OCI-LY7 (cell line): Measurements from ENCODE around the gene GBE1. TPM values are rescaled to one million over a fixed set of nuclear protein-coding genes. Genes with fewer than 3 reads are reported as not detected.

Experiments used
- BruUV-seq: library from RNA; stranded (reverse); fragments of 400-500 nt; replicated peaks from 2 replicates; lab custom pipeline; 2021; lab: Mats Ljungman, UMichigan
- CTCF ChIA-PET: fragments of 300-600 bp; sonication (Branson Sonifier 250); formaldehyde crosslinking; loops from one replicate; lab custom pipeline; 2022; ENCODE audit warnings: antibody characterized with exemption; ENCODE audit not compliant: unreplicated experiment; lab: Charles Lee
- POLR2A ChIA-PET: fragments of 300-600 bp; sonication (Branson Sonifier 250); formaldehyde crosslinking; loops from one replicate; lab custom pipeline; 2022; ENCODE audit warnings: antibody characterized with exemption; lab: Charles Lee
- DNase-seq: peaks from one replicate; pipeline ENCODE4 v3.0.0-alpha.2; 2015; ENCODE audit warnings: low spot score
- H2AFZ ChIP-seq: fragments of 200-600 bp; sonication (generic), shearing (Covaris generic); 2 replicates; pipeline ENCODE4 v1.6.1; 2014; ENCODE audit warnings: mild to moderate bottlenecking, antibody characterized with exemption, low read length, moderate library complexity
- H3K27ac ChIP-seq: fragments of 200-600 bp; sonication (generic); 2 replicates; pipeline ENCODE4 v1.5.1; 2014; ENCODE audit warnings: mixed run types, low read depth, mild to moderate bottlenecking, moderate library complexity, low read length, inconsistent platforms; ENCODE audit not compliant: poor library complexity, severe bottlenecking
- H3K36me3 ChIP-seq: fragments of 200-600 bp; sonication (generic); 2 replicates; pipeline ENCODE4 v1.6.1; 2014; ENCODE audit warnings: mild to moderate bottlenecking, antibody characterized with exemption, low read length, moderate library complexity, mixed read lengths; ENCODE audit not compliant: insufficient read depth
- H3K4me1 ChIP-seq: fragments of 200-600 bp; sonication (generic); 2 replicates; pipeline ENCODE4 v1.5.1; 2014; ENCODE audit warnings: mild to moderate bottlenecking, low read length; ENCODE audit not compliant: insufficient read depth, poor library complexity, severe bottlenecking
- H3K4me2 ChIP-seq: fragments of 200-600 bp; sonication (generic); 2 replicates; pipeline ENCODE4 v1.6.1; 2014; ENCODE audit warnings: mild to moderate bottlenecking, low read length
- H3K4me3 ChIP-seq: fragments of 200-600 bp; sonication (generic); 2 replicates; pipeline ENCODE4 v1.5.1; 2014; ENCODE audit warnings: mild to moderate bottlenecking, low read depth, low read length; ENCODE audit not compliant: poor library complexity, severe bottlenecking
- H3K79me2 ChIP-seq: fragments of 200-600 bp; sonication (generic); 2 replicates; pipeline ENCODE4 v1.6.1; 2016; ENCODE audit warnings: low read depth, mild to moderate bottlenecking, low read length, moderate library complexity, mixed read lengths; ENCODE audit not compliant: insufficient read depth
- H3K9me2 ChIP-seq: fragments of 200-600 bp; sonication (generic); 2 replicates; pipeline ENCODE4 v1.6.1; 2016; ENCODE audit warnings: mild to moderate bottlenecking, low read length, mixed read lengths; ENCODE audit not compliant: insufficient read depth
- H3K9me3 ChIP-seq: fragments of 200-600 bp; sonication (generic); 2 replicates; pipeline ENCODE4 v1.6.1; 2014; ENCODE audit warnings: mild to moderate bottlenecking, mixed run types, low read length, mixed read lengths
- H4K20me1 ChIP-seq: fragments of 200-600 bp; sonication (generic); 2 replicates; pipeline ENCODE4 v1.6.1; 2014; ENCODE audit warnings: mild to moderate bottlenecking, antibody characterized with exemption, low read length, moderate library complexity, mixed read lengths; ENCODE audit not compliant: insufficient read depth
- EZH2phosphoT487 ChIP-seq: fragments of 200-600 bp; sonication (generic); IDR thresholded peaks from 2 replicates; pipeline ENCODE4 v1.6.1; 2018; ENCODE audit warnings: low read depth, borderline replicate concordance, mild to moderate bottlenecking, mixed run types, antibody characterized with exemption, low read length, moderate library complexity, mixed read lengths
- intact Hi-C: fragments of 100-400 bp; cut with micrococcal nuclease; formaldehyde crosslinking; loops from one replicate; pipeline ENCODE4 v1.10.0; 2022; ENCODE audit not compliant: unreplicated experiment
- total RNA-seq, 2 experiments: library from RNA; depleted of rRNA in 1 of 2; stranded (reverse); fragments of >200 nt in 1 of 2; shearing (Covaris generic) in 1 of 2; gene quantifications; 2 replicates each; pipeline ENCODE4 v1.2.3, GENCODE V29; 2014 to 2022
- TF ChIP-seq, protein P1 (sequence below): fragments of 200-600 bp; sonication (generic); conservative IDR thresholded peaks from 2 replicates; pipeline ENCODE4 v1.5.1; 2014; ENCODE audit warnings: mild to moderate bottlenecking, antibody characterized with exemption, low read length, moderate library complexity, mixed read lengths

GBE1 gene
- total RNA-seq, 2 experiments from 2014 or later, result 10.7 to 24.4 TPM

DNA sequence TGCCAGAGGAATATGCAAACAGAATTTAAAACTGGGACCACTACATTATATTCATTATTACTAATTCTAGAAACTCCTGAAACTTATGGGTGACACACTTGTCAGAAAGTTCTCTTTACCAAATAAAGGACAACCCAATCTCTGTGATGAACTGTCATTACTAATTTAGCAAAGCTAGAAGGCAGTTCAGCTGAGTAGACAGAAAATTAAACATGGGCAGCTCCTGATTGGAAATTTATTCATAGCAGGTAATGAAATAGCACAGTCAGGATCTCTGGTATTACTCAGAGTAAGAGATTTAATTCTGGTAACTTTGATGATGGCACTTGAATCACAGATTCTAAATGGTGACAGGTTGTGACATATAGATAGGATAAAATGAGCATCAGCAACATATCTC is 123.0 kb downstream of the GBE1 start:
- Histone ChIP-seq H3K4me3 (no peak overlapping the region), H3K4me2 (no peak overlapping the region), H3K9me2 (no peaks in the 10 kb centered on the region), H3K79me2 (no peaks in the 10 kb centered on the region), H4K20me1 (no peaks in the 10 kb centered on the region), H3K27ac (no peak overlapping the region), H3K36me3 (no peaks in the 10 kb centered on the region), H3K4me1 (no peaks in the 10 kb centered on the region), H2AFZ (no peak overlapping the region), H3K9me3 (no peaks in the 10 kb centered on the region)
- TF ChIP-seq, protein P1, sequence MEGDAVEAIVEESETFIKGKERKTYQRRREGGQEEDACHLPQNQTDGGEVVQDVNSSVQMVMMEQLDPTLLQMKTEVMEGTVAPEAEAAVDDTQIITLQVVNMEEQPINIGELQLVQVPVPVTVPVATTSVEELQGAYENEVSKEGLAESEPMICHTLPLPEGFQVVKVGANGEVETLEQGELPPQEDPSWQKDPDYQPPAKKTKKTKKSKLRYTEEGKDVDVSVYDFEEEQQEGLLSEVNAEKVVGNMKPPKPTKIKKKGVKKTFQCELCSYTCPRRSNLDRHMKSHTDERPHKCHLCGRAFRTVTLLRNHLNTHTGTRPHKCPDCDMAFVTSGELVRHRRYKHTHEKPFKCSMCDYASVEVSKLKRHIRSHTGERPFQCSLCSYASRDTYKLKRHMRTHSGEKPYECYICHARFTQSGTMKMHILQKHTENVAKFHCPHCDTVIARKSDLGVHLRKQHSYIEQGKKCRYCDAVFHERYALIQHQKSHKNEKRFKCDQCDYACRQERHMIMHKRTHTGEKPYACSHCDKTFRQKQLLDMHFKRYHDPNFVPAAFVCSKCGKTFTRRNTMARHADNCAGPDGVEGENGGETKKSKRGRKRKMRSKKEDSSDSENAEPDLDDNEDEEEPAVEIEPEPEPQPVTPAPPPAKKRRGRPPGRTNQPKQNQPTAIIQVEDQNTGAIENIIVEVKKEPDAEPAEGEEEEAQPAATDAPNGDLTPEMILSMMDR, result no peak
- TF ChIP-seq EZH2phosphoT487, result no peak
- DNase-seq, result no peak
- ChIA-PET CTCF (no interaction called here), POLR2A (interaction anchor here (0.9 to 1.1 kb wide), 3 partner anchors 13 to 367 kb away, joined by 3 read pairs; no protein-coding TSS in a partner anchor)
- intact Hi-C loops, result no loop called here
- BruUV-seq, result no TSS peak

DNA sequence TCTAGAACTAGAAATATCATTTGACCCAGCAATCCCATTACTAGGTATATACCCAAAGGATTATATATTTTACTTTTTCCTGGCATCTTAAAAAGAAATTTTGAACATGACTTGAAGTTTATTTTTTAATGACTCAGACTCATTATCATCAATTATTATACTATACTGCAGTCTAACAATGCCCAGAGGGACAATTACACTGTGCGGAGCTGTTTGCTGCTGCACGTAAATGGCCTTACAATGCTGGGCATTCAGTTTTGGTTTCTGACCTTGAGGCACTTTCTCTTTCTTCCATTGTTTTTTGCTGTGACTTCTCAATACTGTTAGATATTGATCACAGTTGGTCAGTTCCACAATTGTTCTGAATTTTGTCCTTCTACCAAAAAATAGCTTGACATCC is 128.8 kb downstream of the GBE1 start:
- Histone ChIP-seq H3K4me1 (no peaks in the 10 kb centered on the region), H3K9me3 (no peaks in the 10 kb centered on the region), H3K36me3 (no peaks in the 10 kb centered on the region), H3K4me3 (no peak overlapping the region), H3K27ac (no peak overlapping the region), H2AFZ (no peak overlapping the region), H4K20me1 (no peaks in the 10 kb centered on the region), H3K4me2 (no peak overlapping the region), H3K9me2 (no peaks in the 10 kb centered on the region), H3K79me2 (no peaks in the 10 kb centered on the region)
- intact Hi-C loops, result no loop called here
- ChIA-PET POLR2A (no interaction called here), CTCF (no interaction called here)
- DNase-seq, result no peak
- TF ChIP-seq, protein P1, result no peak
- no peak for TF ChIP-seq EZH2phosphoT487
- no TSS peak for BruUV-seq

DNA sequence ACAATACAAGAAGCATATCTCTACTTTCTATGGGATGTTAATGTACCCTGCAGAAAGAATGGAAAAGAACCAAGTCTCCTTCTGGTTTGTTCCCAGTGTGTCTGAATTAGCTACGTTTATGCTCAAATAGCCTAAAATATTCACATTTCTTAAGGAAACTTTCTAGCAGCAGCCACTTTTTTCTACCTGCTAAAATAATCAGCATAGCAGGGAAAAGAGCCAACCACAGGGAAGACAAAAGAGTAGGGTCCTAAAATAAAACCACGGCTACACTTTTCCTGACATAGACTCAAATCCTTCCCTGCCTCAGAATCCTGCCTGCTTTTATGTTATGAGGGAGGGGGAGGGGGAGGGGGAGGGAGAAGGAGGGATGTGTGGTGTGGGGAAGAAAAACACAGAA is 136.7 kb downstream of the GBE1 start:
- no peak for TF ChIP-seq EZH2phosphoT487
- TF ChIP-seq, protein P1, result no peak
- no peaks in the 10 kb centered on the region for H3K4me1 ChIP-seq
- no peak overlapping the region for H3K4me3 ChIP-seq
- H3K9me2 ChIP-seq, result no peaks in the 10 kb centered on the region
- no peaks in the 10 kb centered on the region for H3K9me3 ChIP-seq
- ChIA-PET POLR2A (interaction anchor here (0.7 to 1.1 kb wide), 2 partner anchors 14 to 40 kb away, joined by 3 read pairs; no protein-coding TSS in a partner anchor), CTCF (no interaction called here)
- no peaks in the 10 kb centered on the region for H3K79me2 ChIP-seq
- H3K27ac ChIP-seq, result no peak overlapping the region
- no peaks in the 10 kb centered on the region for H3K36me3 ChIP-seq
- no peaks in the 10 kb centered on the region for H4K20me1 ChIP-seq
- no peak overlapping the region for H3K4me2 ChIP-seq
- no TSS peak for BruUV-seq
- H2AFZ ChIP-seq, result no peak overlapping the region
- no peak for DNase-seq
- intact Hi-C loops, result no loop called here
